Brain pericyte (primary cell): ENCODE data around the gene SLC35A1.
"Not testable (repeated sequence)": the region's sequence is repeated elsewhere in the genome, so short reads cannot be mapped to it uniquely, and the experiment has no call there.

Experiments used
- DNase-seq: peaks from one replicate; pipeline ENCODE4 v3.0.0-alpha.2; 2012; ENCODE audit warnings: low read depth, low spot score

Gene SLC35A1, protein sequence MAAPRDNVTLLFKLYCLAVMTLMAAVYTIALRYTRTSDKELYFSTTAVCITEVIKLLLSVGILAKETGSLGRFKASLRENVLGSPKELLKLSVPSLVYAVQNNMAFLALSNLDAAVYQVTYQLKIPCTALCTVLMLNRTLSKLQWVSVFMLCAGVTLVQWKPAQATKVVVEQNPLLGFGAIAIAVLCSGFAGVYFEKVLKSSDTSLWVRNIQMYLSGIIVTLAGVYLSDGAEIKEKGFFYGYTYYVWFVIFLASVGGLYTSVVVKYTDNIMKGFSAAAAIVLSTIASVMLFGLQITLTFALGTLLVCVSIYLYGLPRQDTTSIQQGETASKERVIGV

DNA sequence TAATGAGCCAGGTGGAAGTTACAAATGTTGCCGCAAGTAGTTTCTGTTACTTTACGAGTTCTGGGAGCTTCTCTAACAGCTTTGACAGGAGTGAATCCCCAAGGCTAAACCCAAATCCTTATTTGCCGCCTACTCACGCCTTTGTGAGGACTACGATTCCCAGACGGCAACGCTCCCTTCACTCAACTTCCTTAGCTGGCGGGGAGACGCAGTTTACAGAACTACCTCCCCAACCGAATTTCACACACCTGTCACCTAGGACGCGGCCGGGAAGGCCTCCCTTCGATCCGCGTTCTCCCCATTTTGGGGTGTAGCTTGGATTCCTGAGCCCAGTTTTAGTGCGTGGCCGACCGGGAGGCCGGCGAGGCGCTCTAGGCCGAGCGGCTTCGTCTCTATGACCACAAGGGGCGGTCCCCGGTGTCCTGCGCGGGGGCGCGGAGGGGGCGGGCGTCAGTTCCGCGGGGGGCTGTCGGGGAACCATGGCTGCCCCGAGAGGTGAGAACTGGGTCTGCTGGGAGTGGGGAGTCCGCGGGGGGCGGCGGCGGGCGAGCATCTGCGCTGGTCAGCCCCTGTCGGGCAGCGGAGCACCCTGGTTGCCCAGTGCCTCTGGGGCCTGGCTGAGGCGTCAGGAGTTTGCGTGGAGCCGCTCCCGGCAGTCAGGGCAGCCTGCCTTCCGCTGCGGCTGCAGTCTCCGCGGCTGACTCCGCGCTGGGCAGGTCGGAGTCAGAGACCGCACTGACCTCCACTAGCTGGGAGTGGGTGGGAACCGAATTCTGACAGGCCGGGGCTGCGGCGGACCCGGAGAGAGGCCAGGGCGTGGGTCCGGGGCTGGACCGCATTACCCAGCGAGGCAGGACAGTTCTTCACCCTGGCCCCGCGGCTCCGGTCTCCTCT lies at the start of gene SLC35A1:
SLC35A1 (plus strand) TSS at position 450 of the 894 bp plus-strand sequence; CDS start at position 480, 30 bp downstream.
- peak; percentile 76 for DNase-seq

DNA sequence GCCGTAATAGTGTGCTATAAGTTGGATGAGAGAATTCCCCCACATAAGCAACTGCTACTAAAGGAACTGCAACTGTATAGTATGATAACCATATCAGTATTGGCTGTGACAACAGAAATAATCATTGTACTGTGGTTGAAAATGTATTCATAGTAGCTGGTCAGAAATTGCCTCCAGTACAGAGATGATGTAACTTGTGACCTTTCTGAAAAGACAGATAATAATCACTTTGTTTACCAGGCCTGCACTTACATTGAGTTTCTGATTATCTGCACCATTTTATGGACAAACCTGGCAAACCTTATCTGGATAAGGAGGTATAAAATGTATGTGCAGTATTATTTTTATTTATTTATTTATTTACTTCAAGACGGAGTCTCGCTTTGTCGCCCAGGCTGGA lies 46.0 kb upstream of the SLC35A1 start:
- no peak for DNase-seq

DNA sequence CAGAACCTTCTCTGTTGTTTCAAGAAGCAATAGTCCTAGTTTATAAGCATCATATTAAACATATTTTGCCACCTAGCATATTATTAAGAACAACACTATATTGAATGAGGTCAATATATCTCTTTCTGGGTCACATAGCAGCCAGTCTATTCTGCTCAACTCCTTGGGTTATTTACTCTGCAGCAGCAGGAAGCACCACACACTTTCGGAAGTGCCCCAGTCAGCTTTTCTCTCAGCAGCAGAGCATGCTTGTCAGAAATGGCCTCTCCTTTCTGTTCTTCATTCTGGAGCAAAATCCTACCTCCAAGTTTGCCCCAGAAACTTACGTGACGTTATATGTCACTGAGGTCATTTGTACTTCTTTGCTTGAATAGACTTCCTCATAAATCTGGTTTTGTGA lies 42.3 kb upstream of the SLC35A1 start:
- no peak for DNase-seq

DNA sequence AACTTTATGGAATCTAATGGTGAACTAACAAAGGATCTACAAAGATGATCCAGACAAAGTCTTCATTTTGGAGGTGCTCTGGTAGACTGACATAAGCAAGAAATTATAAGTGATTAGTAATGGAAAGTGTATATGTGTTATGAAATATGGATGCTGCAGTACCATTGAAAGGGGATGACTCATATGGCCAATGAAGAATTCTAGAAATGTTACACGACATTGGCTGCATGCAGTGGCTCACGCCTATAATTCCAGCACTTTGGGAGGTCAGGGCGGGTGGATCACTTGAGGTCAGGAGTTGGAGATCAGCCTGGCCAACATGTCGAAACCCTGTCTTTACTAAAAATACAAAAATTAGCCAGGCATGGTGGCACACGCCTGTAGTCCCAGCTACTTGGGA lies 41.5 kb upstream of the SLC35A1 start:
- DNase-seq, result no peak

DNA sequence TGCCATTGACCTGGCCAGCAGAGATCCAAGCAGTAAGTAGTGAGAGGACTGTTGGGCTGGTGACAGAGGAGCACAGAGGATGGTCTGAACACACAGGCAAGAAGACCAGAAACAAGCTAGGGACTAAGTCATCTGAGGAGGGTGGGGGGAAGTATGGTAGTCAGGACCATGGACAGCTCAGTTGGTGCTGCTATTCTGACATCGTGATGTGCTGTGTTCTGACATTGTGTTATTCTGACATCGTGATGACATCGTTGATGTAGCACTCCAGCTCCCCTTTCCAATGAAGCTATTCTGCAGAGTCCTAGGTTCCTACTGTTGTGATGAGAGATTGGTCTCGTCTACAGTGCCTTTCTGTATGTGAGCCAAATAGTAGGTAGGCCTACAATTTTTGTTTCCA lies 36.3 kb upstream of the SLC35A1 start:
- peak; percentile 63 for DNase-seq

DNA sequence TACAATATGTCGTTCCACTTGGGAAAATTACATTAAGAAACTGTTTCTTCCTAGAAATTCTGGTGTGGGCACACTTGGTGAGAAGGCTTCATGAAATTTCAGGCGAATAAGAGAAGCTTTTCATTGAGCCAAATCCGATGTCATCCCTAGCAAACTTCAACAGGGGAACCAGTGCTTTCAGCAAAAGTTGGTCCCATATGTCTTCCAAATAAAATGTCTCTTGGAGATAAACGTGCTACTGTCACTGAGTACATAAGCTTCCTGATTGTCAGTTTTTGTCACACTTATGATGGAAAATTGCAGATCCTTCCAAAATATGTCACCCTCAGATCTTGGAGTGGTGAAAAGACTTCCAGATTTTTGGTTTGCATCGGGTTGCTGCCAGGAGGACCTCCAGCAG lies 31.1 kb upstream of the SLC35A1 start:
- no peak for DNase-seq

DNA sequence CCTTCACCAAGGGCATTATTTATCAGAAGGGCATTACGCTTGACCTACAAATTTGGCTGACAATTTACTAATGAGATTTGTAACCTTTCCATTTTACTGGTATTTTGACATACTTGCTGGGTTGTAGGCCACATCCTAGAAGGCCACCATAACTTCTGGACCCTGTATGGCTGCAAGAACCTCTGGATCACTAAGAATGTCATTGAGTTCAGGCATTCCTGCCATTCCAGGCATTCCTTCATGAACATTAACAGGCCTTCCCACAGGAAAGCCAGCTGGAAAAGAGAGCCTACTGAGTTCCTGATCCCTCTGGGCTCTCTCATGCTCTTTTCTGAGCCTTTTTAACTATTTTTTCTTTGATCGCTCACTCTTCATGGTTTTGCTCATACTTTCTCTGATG lies 28.4 kb upstream of the SLC35A1 start:
- no peak for DNase-seq

DNA sequence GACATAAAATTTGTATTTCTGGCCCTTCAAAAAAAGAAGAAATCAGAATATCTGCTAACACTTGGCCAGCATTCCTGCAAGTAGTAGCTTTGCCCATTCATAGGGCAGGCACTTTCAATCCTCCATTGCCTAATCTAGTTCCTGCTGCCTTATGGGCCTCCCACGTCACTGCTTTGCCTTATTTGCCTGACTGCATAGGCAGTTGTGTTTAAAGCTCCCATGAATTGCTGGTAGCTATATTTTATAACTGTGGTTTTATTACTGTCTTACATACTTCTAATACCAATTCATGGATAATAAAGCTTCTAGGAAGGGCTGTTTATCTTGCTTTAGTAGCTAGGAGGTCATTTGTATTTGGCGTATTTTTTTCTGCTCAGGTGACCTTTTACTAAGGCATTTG lies 7.7 kb upstream of the SLC35A1 start:
- no peak for DNase-seq

DNA sequence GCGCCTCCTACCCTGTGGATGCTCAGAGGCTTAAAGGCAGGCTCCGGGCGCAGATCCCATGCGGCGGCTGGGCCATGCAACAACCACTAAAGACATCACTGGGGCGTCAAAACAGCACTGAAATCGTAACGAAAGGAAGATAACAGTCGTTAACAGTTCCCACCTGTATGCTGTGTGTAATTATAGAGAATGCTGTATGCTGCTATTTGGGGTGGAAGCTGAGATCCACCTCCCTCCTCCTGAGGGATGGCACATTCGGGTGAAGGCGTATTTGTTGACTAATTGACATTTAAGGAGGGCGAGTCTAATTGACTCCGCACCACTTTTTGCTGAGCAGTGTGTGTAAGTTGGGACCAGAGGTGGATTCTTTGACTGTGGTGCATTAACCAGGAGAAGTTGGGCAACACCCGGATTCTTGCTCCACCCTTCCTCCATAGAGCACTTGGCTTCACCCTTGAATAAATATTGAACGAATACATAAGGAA lies 687 bp downstream of the SLC35A1 start:
- DNase-seq, result no peak

DNA sequence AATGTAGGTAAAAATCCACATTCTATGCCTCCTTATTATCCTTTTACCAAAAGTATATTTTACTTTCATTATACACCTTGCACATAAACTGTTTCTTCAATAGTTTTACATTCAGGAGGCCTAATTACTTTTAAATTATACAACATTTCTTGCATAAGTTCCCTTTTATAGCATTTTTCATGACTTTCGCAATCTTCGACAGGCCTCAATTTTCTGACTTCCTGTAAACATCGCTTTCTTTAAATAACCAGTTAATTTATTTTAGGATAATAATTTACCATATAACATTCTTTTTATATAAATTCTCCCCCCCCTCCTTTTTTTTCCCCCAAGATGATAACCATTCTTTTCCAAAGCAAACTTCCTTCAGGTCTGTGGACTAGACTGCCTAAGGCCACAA lies 9.2 kb downstream of the SLC35A1 start:
- DNase-seq, result no peak

DNA sequence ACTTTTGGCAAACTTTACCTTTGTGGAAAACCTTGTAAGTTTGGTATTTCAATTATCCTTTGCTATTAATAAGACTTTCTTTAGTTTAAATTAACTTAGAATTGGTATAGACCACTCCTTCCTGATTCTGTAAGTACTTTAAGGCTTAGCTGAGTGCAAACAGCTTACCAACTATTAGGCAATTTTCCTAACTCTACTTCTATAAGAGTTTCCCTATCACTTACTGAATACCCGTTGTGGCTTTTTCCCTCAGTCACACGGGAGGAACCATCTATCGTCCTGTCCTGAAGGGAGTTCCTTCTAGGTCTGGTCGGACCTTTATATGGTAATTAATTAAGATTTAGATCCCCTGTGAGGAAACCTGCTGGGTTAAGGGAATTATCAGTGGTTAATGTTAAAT lies 9.6 kb downstream of the SLC35A1 start:
- DNase-seq, result no peak

DNA sequence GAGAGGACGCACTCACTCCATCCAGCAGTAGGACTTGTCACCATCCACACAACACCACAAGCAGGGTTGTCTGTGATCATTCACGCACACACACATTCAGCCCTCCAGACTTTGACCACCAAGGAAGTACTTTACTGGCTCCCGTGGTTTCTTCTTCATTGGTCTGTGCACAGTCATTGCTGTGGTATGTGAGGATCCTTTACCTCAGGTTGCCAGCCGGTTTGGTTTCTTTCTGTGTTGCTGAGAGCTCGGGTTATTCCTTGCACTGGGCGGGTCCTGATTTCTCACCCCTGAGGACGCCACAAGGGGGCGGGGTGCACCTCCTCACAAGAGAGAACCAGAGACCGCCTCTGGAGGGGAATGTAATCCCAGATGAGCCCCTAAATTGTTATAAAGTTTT lies 11.2 kb downstream of the SLC35A1 start:
- no peak for DNase-seq

DNA sequence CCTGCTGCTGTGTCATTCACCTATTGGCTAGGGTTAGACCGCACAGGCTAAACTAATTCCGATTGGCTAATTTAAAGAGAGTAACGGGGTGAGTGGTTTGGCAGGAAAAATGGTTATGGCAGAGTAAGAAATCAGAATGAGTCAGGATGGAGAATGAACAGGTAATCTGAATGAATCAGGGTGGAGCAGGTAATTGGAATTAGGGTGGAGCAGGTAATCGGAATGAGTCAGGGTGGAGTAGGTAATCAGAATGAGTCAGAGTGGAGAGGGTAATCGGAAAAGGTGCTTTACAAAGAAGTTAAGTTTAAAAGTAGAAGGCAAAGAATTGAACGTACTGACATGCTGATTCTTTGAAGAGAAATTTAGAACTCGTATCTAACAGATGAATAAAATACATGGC lies 11.7 kb downstream of the SLC35A1 start:
- DNase-seq, result no peak

DNA sequence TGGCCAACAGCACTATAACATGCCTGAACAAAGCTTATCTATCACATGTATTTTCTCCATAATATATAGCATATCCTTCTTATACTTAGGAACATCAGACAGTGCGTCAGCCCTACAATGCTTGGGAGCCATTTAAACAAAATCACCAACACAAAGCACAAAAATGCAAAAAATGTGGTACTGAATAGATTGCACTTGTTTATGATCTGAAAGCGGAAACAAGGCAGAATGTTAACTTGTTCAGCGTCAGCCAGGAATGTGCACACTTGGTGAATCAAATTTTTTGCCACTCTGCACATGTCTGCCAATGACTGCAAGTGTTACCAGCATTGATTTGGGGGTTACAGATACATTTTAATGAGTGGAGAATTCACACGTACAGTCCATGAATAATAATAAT lies 14.8 kb downstream of the SLC35A1 start:
- no peak for DNase-seq

DNA sequence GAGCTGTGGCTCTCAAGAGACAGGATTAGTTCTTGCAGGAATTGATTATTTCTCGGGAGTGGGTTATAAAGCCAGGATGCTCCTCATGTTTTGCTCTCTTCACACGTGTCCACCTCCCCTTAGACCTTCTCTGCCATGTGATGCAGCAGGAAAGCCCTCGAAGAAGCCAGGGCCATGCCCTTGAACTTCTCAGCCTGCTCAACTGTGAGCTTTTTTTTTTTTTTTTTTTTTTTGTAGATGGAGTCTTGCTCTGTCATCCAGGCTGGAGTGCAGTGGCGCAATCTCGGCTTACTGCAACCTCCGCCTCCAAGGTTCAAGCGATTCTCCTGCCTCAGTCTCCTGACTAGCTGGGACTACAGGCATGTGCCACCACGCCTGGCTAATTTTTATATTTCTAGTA lies 16.6 kb downstream of the SLC35A1 start:
- DNase-seq, result not testable (repeated sequence)

DNA sequence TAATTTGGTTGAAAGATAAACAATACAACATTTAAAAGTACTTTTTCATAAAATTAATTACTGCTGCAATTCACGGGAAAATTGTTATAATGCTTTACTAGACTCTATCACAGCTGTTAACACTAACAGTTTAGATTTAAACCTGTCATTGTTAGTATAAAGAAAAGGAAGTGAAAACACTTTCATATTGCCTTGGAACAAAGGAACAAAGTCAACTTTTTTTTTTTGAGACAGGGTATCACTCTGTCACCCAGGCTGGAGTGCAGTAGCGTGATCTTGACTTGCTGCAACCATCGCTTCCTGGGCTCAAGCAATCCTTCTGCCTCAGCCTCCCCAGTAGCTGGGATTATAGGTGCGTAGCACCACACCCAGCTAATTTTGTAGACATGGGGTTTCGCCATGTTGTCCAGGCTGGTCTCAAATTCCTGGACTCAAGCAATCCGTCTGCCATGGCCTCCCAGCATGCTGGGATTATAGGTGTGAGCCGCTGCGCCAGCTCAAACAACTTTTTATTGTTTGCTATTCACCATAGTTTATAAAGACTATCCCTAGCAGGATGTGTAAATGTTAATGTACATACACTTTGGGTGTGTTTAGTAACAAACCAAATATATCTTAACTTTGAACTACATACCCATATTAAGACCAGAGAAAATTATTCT lies 22.1 kb downstream of the SLC35A1 start:
- DNase-seq, result no peak

DNA sequence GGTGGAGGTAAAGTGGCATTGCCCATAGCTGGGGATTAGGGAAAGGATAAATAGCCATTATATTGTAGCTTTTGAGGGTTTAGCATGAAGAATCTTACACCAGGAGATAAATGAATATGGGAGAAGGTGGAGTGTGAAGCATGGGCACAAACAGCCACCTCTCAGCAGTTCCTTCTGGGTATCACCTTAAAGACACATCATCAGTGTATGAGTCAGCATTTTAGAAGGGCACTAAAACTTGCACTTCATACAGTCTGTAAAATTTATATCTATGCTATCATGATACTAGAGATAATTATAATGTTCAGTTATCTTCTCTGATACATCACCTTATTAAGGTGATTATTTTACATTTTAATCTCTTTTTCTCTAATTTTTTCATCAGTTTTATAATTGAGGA lies 25.3 kb downstream of the SLC35A1 start:
- no peak for DNase-seq

DNA sequence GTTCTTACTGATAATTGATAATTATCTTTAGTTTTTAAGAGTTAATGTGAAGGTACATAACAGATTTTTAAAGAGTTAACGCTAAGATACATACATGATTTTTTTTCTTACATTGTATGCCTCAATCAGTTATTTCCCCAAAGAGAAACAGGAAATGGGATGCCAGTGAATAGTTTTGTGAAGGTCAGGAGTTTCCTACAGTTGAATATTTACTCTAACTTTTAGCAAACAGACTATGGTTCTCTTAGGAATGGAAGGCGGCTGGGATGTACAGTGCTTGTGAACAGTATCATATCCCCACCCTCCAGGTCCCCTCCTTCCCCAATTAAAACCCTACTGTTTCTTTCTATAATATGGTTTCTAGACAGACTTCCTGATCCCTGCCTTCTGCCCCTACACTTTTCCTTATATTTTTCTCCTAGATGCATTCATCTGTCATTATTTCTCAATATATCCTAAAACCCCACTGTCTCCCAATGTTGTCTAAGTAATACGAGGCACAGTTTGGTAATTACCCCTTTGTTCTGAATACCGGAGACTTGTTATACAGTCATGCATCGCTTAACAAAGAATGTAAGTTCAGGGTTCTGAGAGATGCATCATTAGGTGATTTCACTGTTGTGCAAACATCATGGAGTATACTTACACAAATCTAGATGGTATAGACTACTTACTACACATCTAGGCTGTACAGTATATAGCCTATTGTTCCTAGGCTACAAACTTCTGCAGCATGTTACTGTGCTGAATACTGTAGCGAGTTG lies 29.2 kb downstream of the SLC35A1 start:
- no peak for DNase-seq

DNA sequence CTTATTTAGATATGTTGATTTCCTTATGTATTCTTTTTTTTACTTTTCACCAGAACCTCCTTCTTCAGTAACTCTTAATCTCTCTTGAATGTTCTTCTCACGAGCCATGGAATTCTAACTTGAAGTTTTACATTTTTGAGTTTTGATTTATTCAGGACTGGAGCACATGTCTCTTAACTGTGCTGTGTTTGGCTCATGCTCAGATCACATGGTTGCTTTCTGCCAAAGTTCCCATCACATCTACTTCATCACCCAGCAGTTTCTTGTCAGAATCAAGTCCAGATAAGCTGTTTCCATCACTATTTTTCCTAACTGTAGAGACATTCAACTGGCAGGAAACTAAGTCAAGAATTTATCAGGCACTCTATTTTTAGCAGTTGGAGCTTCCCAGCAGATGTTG lies 31.7 kb downstream of the SLC35A1 start:
- no peak for DNase-seq

DNA sequence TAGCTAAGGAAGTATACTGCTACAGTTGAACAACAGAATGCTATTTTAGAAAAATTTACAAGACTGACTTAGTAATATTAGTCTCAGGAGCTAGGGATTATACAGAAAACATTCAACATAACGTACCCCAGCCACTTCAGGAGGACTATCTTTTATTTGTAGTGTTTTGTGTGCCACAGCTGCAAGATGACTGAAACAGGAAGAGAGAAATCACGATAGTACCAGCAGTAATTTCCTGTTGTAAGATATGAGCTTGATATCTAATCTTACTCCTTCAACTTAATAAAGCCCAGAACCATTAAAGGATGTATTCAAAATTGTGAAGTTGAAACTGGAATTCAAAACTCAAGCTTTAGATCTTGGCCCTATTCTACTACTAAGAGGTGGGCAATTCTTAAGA lies 42.1 kb downstream of the SLC35A1 start:
- no peak for DNase-seq

DNA sequence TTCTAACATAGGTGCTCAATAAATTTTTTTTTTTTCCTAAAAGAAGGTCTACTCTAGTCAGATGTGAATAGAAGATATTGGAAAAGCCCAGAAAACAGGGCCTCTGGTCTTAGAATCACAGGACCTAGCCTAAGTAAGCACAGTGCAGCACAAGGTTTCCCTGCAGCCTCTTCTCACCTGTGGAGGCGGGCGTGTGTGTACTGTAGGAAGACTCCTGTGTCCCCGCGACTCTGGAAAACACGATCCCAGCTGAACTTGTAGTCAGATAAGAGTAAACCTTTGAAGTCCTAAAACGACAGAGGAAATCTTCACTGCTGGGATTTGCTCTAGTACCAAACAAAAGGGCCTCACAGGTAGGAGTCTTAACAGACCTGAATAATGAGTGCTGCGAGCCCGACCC lies 45.7 kb downstream of the SLC35A1 start:
- DNase-seq, result no peak

DNA sequence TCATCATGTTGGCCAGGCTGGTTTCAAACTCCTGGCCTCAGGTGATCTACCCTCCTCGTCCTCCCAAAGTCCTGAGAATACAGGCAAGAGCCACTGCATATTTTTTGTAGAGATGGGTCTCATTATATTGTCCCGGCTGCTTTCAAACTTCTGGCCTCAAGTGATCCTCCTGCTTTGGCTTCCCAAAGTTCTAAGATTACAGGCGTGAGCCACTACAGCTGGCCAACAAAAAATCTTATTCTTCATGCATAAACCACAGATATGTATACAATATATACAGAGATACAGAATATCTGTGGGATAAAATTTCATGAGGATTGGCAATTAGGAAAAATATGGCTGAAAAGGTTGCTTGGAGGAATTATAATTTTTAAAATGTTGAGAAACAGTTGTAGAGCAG lies 49.9 kb downstream of the SLC35A1 start:
- no peak for DNase-seq
